ENCODE data around the gene RAB4A.

RAB4A gene

GRCh38 chr1:229278120-229278741 lies 7.3 kb downstream of the RAB4A start:
- H3K27me3 ChIP-seq (ENCODE audit: control insufficient read depth, insufficient read depth, low read length), result no peaks in the 10 kb centered on the region
- no peaks in the 10 kb centered on the region for H3K9me3 ChIP-seq (replicated peaks; ENCODE audit: low read length)
- H3K4me3 ChIP-seq (ENCODE audit: low read length), result no peak overlapping the region
- peaks cover 22% of the 10 kb centered on the region for H3K4me1 ChIP-seq (ENCODE audit: control insufficient read depth, insufficient read depth, low read length)
- H3K9ac ChIP-seq (ENCODE audit: low read depth, low read length), result no peak overlapping the region
- H3K36me3 ChIP-seq (ENCODE audit: insufficient read depth, low read length), result peaks cover 4% of the 10 kb centered on the region
- H3K4me2 ChIP-seq (ENCODE audit: low read length), result no peak overlapping the region

GRCh38 chr1:229279242-229279641 lies 8.3 kb downstream of the RAB4A start:
- no peaks in the 10 kb centered on the region for H3K27me3 ChIP-seq (ENCODE audit: control insufficient read depth, insufficient read depth, low read length)
- H3K36me3 ChIP-seq (ENCODE audit: insufficient read depth, low read length), result peaks cover 4% of the 10 kb centered on the region
- peaks cover 17% of the 10 kb centered on the region for H3K4me1 ChIP-seq (ENCODE audit: control insufficient read depth, insufficient read depth, low read length)
- no peak overlapping the region for H3K9ac ChIP-seq (ENCODE audit: low read depth, low read length)
- no peak overlapping the region for H3K4me2 ChIP-seq (ENCODE audit: low read length)
- no peak overlapping the region for H3K4me3 ChIP-seq (ENCODE audit: low read length)
- H3K9me3 ChIP-seq (replicated peaks; ENCODE audit: low read length), result no peaks in the 10 kb centered on the region

GRCh38 chr1:229280037-229280828 lies 9.3 kb downstream of the RAB4A start:
- H3K27me3 ChIP-seq (ENCODE audit: control insufficient read depth, insufficient read depth, low read length), result no peaks in the 10 kb centered on the region
- H3K4me2 ChIP-seq (ENCODE audit: low read length), result no peak overlapping the region
- no peak overlapping the region for H3K4me3 ChIP-seq (ENCODE audit: low read length)
- H3K36me3 ChIP-seq (ENCODE audit: insufficient read depth, low read length), result peaks cover 4% of the 10 kb centered on the region
- H3K4me1 ChIP-seq (ENCODE audit: control insufficient read depth, insufficient read depth, low read length), result peaks cover 17% of the 10 kb centered on the region
- no peak overlapping the region for H3K9ac ChIP-seq (ENCODE audit: low read depth, low read length)
- no peaks in the 10 kb centered on the region for H3K9me3 ChIP-seq (replicated peaks; ENCODE audit: low read length)

GRCh38 chr1:229280921-229281320 lies 10.0 kb downstream of the RAB4A start:
- H3K9me3 ChIP-seq (replicated peaks; ENCODE audit: low read length), result no peaks in the 10 kb centered on the region
- H3K4me1 ChIP-seq (ENCODE audit: control insufficient read depth, insufficient read depth, low read length), result peaks cover 20% of the 10 kb centered on the region
- H3K4me3 ChIP-seq (ENCODE audit: low read length), result no peak overlapping the region
- peaks cover 4% of the 10 kb centered on the region for H3K36me3 ChIP-seq (ENCODE audit: insufficient read depth, low read length)
- no peak overlapping the region for H3K4me2 ChIP-seq (ENCODE audit: low read length)
- no peaks in the 10 kb centered on the region for H3K27me3 ChIP-seq (ENCODE audit: control insufficient read depth, insufficient read depth, low read length)
- H3K9ac ChIP-seq (ENCODE audit: low read depth, low read length), result no peak overlapping the region

DNA sequence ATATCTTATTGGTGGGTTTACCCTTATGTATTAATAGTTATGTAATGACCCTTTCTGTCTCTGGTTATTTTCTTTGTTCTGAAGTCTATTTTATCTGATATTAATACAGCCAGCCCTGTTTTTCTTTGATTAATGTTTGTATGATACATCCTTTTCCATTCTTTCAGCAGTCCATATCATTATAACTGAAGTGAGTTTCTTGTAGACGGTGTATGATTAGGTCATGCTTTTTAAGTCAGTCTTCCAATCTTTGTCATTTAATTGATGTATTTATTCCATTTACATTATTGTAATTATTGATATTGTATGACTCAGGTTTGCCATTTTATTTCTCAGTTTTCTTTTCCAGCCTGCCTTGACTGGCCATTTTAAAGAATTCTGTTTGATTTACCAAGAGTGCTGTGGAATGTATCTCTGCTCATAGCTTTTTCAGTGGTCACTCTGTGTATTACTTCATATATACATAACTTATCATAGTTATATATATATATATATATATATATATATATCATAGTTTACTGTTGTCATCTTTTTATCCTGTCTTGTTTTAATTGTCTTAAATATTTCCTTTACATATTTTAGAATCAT lies 10.5 kb downstream of the RAB4A start:
- Histone ChIP-seq H3K9me3 (replicated peaks; ENCODE audit: low read length) (no peaks in the 10 kb centered on the region), H3K4me2 (ENCODE audit: low read length) (peak overlapping the region; percentile 28), H3K27me3 (ENCODE audit: control insufficient read depth, insufficient read depth, low read length) (no peaks in the 10 kb centered on the region), H3K36me3 (ENCODE audit: insufficient read depth, low read length) (peaks cover 4% of the 10 kb centered on the region), H3K4me3 (ENCODE audit: low read length) (no peak overlapping the region), H3K4me1 (ENCODE audit: control insufficient read depth, insufficient read depth, low read length) (peaks cover 20% of the 10 kb centered on the region), H3K9ac (ENCODE audit: low read depth, low read length) (no peak overlapping the region)

DNA sequence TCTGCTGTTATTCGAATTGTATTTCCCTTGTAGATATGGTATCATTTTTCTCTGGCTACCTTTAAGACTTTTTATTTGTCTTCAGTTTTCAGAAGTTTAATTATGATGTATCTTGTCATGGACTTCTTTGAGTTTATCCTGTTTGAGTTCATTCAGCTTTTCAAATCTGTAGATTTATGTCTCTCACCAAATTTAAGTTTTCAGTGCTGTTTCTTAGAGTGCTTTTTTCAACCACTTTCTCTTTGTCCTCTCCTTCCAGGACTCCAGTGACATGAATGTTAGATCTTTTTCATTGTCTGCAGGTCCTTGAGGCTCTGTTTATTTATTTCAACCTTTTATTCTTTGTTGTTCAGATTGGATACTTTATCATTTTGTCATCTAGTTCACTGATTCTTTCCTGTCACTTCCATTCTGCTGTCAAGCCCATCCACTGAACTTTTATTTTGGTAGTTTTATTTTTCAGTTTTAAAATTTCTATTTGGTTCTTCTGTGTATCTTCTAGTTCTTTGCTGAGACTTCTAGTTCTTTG lies 11.4 kb downstream of the RAB4A start:
- Histone ChIP-seq H3K9me3 (replicated peaks; ENCODE audit: low read length) (no peaks in the 10 kb centered on the region), H3K27me3 (ENCODE audit: control insufficient read depth, insufficient read depth, low read length) (no peaks in the 10 kb centered on the region), H3K36me3 (ENCODE audit: insufficient read depth, low read length) (peaks cover 3% of the 10 kb centered on the region), H3K9ac (ENCODE audit: low read depth, low read length) (no peak overlapping the region), H3K4me1 (ENCODE audit: control insufficient read depth, insufficient read depth, low read length) (peaks cover 20% of the 10 kb centered on the region), H3K4me3 (ENCODE audit: low read length) (no peak overlapping the region), H3K4me2 (ENCODE audit: low read length) (no peak overlapping the region)

DNA sequence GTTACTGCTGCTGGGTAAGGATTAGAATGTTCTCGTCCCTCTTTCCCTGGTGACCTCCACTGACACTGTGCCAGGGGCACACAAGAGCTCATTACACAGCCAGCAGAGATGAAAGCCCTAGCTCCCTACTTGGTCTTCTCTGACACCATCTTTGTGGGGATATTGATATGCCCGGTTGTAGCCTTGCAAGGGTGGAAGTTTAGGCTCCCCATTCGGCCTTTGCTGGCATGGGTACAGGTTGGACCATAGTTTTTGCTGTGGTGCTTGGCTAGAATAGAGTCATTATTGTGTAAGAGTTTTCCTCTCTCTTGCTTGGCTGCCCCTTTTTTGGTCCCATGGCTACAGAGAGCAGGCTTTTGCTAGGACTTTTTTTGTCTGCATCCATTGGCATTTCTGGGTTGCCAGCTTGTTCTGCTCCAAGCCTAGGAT lies 12.3 kb downstream of the RAB4A start:
- Histone ChIP-seq H3K27me3 (ENCODE audit: control insufficient read depth, insufficient read depth, low read length) (no peaks in the 10 kb centered on the region), H3K4me2 (ENCODE audit: low read length) (no peak overlapping the region)

DNA sequence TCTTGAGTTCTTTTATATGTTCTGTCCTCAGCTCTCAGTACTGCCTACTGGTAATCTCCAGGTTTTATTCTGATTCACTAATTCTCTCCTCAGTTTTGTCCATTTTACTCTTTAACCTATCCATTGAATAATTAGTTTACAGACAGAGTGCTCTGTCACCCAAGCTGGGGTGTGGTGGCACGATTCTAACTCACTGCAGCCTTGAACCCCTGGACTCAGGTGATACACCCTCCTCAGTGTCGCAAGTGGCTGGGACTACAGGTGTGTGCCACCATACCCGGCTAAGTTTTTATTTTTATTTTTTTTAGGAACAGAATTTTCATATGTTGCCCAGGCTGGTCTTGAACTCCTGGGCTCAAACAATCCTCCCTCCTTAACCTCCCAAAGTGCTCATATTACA lies 14.0 kb downstream of the RAB4A start:
- no peak overlapping the region for H3K9ac ChIP-seq (ENCODE audit: low read depth, low read length)
- no peaks in the 10 kb centered on the region for H3K9me3 ChIP-seq (replicated peaks; ENCODE audit: low read length)
- peaks cover 6% of the 10 kb centered on the region for H3K36me3 ChIP-seq (ENCODE audit: insufficient read depth, low read length)
- H3K27me3 ChIP-seq (ENCODE audit: control insufficient read depth, insufficient read depth, low read length), result no peaks in the 10 kb centered on the region
- H3K4me3 ChIP-seq (ENCODE audit: low read length), result no peak overlapping the region
- peaks cover 18% of the 10 kb centered on the region for H3K4me1 ChIP-seq (ENCODE audit: control insufficient read depth, insufficient read depth, low read length)
- no peak overlapping the region for H3K4me2 ChIP-seq (ENCODE audit: low read length)

More for the DNA sequence above, 12.3 kb downstream of the RAB4A start:
- H3K9ac ChIP-seq (ENCODE audit: low read depth, low read length), result no peak overlapping the region
- H3K4me1 ChIP-seq (ENCODE audit: control insufficient read depth, insufficient read depth, low read length), result peaks cover 20% of the 10 kb centered on the region
- H3K36me3 ChIP-seq (ENCODE audit: insufficient read depth, low read length), result no peaks in the 10 kb centered on the region
- H3K9me3 ChIP-seq (replicated peaks; ENCODE audit: low read length), result no peaks in the 10 kb centered on the region
- H3K4me3 ChIP-seq (ENCODE audit: low read length), result no peak overlapping the region

DNA sequence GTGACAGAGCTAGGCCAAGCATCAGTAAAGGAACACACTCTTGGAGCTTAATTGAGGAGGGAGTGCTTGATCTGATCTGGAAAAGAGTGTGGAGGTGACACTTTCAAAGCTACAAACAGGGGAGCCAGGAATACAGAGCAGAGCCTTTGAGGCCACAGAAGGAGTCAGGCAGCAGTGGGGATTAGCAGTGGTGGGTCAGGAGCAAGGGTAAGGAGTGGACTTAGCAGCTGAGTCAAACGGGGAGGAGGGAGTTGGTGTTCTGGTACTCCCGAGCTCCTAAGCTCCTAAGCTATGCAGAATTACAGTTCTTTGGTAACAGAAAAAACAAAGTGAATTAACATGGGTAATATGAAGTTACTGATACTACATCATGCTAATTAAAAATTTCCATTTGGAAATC lies 14.5 kb downstream of the RAB4A start:
- Histone ChIP-seq H3K36me3 (ENCODE audit: insufficient read depth, low read length) (peaks cover 11% of the 10 kb centered on the region), H3K4me3 (ENCODE audit: low read length) (no peak overlapping the region), H3K9me3 (replicated peaks; ENCODE audit: low read length) (no peaks in the 10 kb centered on the region), H3K9ac (ENCODE audit: low read depth, low read length) (no peak overlapping the region), H3K4me2 (ENCODE audit: low read length) (no peak overlapping the region), H3K27me3 (ENCODE audit: control insufficient read depth, insufficient read depth, low read length) (no peaks in the 10 kb centered on the region), H3K4me1 (ENCODE audit: control insufficient read depth, insufficient read depth, low read length) (peaks cover 14% of the 10 kb centered on the region)

GRCh38 chr1:229286099-229286766 lies 15.3 kb downstream of the RAB4A start:
- H3K4me1 ChIP-seq (ENCODE audit: control insufficient read depth, insufficient read depth, low read length), result peaks cover 6% of the 10 kb centered on the region
- H3K9me3 ChIP-seq (replicated peaks; ENCODE audit: low read length), result no peaks in the 10 kb centered on the region
- H3K4me2 ChIP-seq (ENCODE audit: low read length), result no peak overlapping the region
- H3K27me3 ChIP-seq (ENCODE audit: control insufficient read depth, insufficient read depth, low read length), result no peaks in the 10 kb centered on the region
- H3K9ac ChIP-seq (ENCODE audit: low read depth, low read length), result no peak overlapping the region
- no peak overlapping the region for H3K4me3 ChIP-seq (ENCODE audit: low read length)
- peaks cover 18% of the 10 kb centered on the region for H3K36me3 ChIP-seq (ENCODE audit: insufficient read depth, low read length)

DNA sequence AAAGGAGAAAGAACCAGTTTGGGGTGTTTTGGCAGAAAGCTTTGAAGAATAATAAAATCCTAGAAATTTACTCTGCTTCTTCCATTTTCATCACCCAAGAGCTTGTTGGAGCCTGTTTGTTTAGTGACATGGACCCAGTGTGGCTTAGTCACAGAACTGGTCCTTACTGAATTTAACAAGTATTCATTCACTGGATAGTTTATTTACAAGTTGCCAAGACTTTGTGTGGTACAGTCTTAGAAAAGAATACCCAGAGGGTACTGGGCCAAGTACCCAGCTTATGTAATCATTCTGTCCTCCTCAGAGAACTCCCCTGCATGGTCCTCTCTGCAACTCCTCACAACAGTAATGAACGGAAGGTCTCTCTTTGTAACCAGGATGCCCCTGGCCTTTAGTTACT lies 16.4 kb downstream of the RAB4A start:
- no peaks in the 10 kb centered on the region for H3K27me3 ChIP-seq (ENCODE audit: control insufficient read depth, insufficient read depth, low read length)
- H3K4me3 ChIP-seq (ENCODE audit: low read length), result no peak overlapping the region
- H3K36me3 ChIP-seq (ENCODE audit: insufficient read depth, low read length), result peaks cover 22% of the 10 kb centered on the region
- H3K4me2 ChIP-seq (ENCODE audit: low read length), result no peak overlapping the region
- H3K9ac ChIP-seq (ENCODE audit: low read depth, low read length), result no peak overlapping the region
- H3K9me3 ChIP-seq (replicated peaks; ENCODE audit: low read length), result no peaks in the 10 kb centered on the region
- H3K4me1 ChIP-seq (ENCODE audit: control insufficient read depth, insufficient read depth, low read length), result peaks cover 3% of the 10 kb centered on the region

Measured in skeletal muscle satellite cell (primary cell).